H9 (cell line): ENCODE data around the gene TBX5. TPM values are rescaled to one million over a fixed set of nuclear protein-coding genes. Genes with fewer than 3 reads are reported as not detected.

Experiments
- DNase-seq: peaks from one replicate; pipeline ENCODE4 v3.0.0-alpha.2; 2017
- H2AFZ ChIP-seq: one replicate; pipeline ENCODE4 v1.6.1; 2013; ENCODE audit warnings: mild to moderate bottlenecking, low read length, control low read depth, moderate library complexity
- H2AK5ac ChIP-seq: 2 replicates; pipeline ENCODE4 v1.6.1; 2013; ENCODE audit warnings: low read length, control low read depth, mixed read lengths; ENCODE audit not compliant: insufficient read length
- H2BK120ac ChIP-seq: one replicate; pipeline ENCODE4 v1.6.1; 2013; ENCODE audit warnings: low read depth, mild to moderate bottlenecking, low read length, control low read depth, inconsistent platforms; ENCODE audit not compliant: poor library complexity, severe bottlenecking
- H2BK12ac ChIP-seq: 2 replicates; pipeline ENCODE4 v1.6.1; 2013; ENCODE audit warnings: low read length, control low read depth, mixed read lengths, low read depth; ENCODE audit not compliant: insufficient read length
- H2BK15ac ChIP-seq: 2 replicates; pipeline ENCODE4 v1.6.1; 2013; ENCODE audit warnings: low read depth, low read length, control low read depth
- H2BK20ac ChIP-seq: one replicate; pipeline ENCODE4 v1.6.1; 2013; ENCODE audit warnings: low read depth, mild to moderate bottlenecking, low read length, control low read depth, inconsistent platforms; ENCODE audit not compliant: poor library complexity, severe bottlenecking
- H2BK5ac ChIP-seq: 2 replicates; pipeline ENCODE4 v1.6.1; 2013; ENCODE audit warnings: low read length, control low read depth, mixed read lengths; ENCODE audit not compliant: insufficient read length
- H3K14ac ChIP-seq: 2 replicates; pipeline ENCODE4 v1.6.1; 2013; ENCODE audit warnings: low read length, control low read depth; ENCODE audit not compliant: insufficient read depth
- H3K18ac ChIP-seq: 2 replicates; pipeline ENCODE4 v1.6.1; 2013; ENCODE audit warnings: low read depth, mild to moderate bottlenecking, mixed read lengths, low read length, control low read depth; ENCODE audit not compliant: insufficient read length
- H3K23ac ChIP-seq: 2 replicates; pipeline ENCODE4 v1.6.1; 2013; ENCODE audit warnings: low read length, control low read depth, mixed read lengths, low read depth; ENCODE audit not compliant: insufficient read length
- H3K23me2 ChIP-seq: 2 replicates; pipeline ENCODE4 v1.6.1; 2013; ENCODE audit warnings: low read depth, mild to moderate bottlenecking, mixed read lengths, low read length, control low read depth; ENCODE audit not compliant: insufficient read length, poor library complexity, severe bottlenecking
- H3K27ac ChIP-seq: 2 replicates; pipeline ENCODE4 v1.5.1; 2013; ENCODE audit warnings: low read length, control low read depth, mixed read lengths, low read depth; ENCODE audit not compliant: insufficient read length
- H3K27me3 ChIP-seq: 2 replicates; pipeline ENCODE4 v1.6.1; 2013; ENCODE audit warnings: low read length, control low read depth, inconsistent platforms; ENCODE audit not compliant: insufficient read depth
- H3K4ac ChIP-seq: 2 replicates; pipeline ENCODE4 v1.6.1; 2013; ENCODE audit warnings: low read depth, mild to moderate bottlenecking, control low read depth, inconsistent platforms, low read length, moderate library complexity
- H3K4me1 ChIP-seq: 2 replicates; pipeline ENCODE4 v1.6.1; 2013; ENCODE audit warnings: low read length, control low read depth, inconsistent platforms; ENCODE audit not compliant: insufficient read depth
- H3K4me2 ChIP-seq: 2 replicates; pipeline ENCODE4 v1.6.1; 2013; ENCODE audit warnings: low read length, control low read depth, mixed read lengths; ENCODE audit not compliant: insufficient read length, insufficient read depth
- H3K56ac ChIP-seq: 2 replicates; pipeline ENCODE4 v1.6.1; 2013; ENCODE audit warnings: low read depth, mild to moderate bottlenecking, mixed read lengths, low read length, control low read depth; ENCODE audit not compliant: insufficient read length
- H3K79me1 ChIP-seq: 2 replicates; pipeline ENCODE4 v1.6.1; 2013; ENCODE audit warnings: low read depth, mild to moderate bottlenecking, moderate library complexity, low read length, control low read depth, inconsistent platforms; ENCODE audit not compliant: insufficient read depth, poor library complexity, severe bottlenecking
- H3K79me2 ChIP-seq: 2 replicates; pipeline ENCODE4 v1.6.1; 2013; ENCODE audit warnings: low read length, control low read depth, inconsistent platforms; ENCODE audit not compliant: insufficient read depth
- H3K9ac ChIP-seq: 2 replicates; pipeline ENCODE4 v1.6.1; 2013; ENCODE audit warnings: low read length, control low read depth, mixed read lengths; ENCODE audit not compliant: insufficient read length; ENCODE audit errors: extremely low read depth
- H3K9me3 ChIP-seq: one replicate; pipeline ENCODE4 v1.6.1; 2013; ENCODE audit warnings: low read depth, low read length, inconsistent platforms; ENCODE audit not compliant: control insufficient read depth
- H3T11ph ChIP-seq: one replicate; pipeline ENCODE4 v1.6.1; 2013; ENCODE audit warnings: mild to moderate bottlenecking, low read length, control low read depth, inconsistent platforms
- H4K20me1 ChIP-seq: one replicate; pipeline ENCODE4 v1.6.1; 2013; ENCODE audit not compliant: control insufficient read depth, insufficient read length, insufficient read depth
- H4K5ac ChIP-seq: 2 replicates; pipeline ENCODE4 v1.6.1; 2013; ENCODE audit warnings: low read depth, mild to moderate bottlenecking, mixed read lengths, low read length, control low read depth; ENCODE audit not compliant: insufficient read length
- H4K8ac ChIP-seq: replicated peaks from 2 replicates; pipeline ENCODE4 v1.6.1; 2013; ENCODE audit warnings: low read length, control low read depth, mixed read lengths, low read depth; ENCODE audit not compliant: insufficient read length
- H4K91ac ChIP-seq: 2 replicates; pipeline ENCODE4 v1.6.1; 2013; ENCODE audit warnings: low read depth, mild to moderate bottlenecking, moderate library complexity, mixed read lengths, low read length, control low read depth; ENCODE audit not compliant: insufficient read length
- H3K27ac Mint-ChIP-seq, 3 experiments: 2 replicates in 2 of 3; 3 replicates in 1 of 3; pipeline ENCODE4 v1.8.0; 2020 to 2021; ENCODE audit warnings: mixed read lengths in 3 of 3, mild to moderate bottlenecking in 1 of 3, moderate library complexity in 1 of 3
- H3K27me3 Mint-ChIP-seq: 2 replicates; pipeline ENCODE4 v1.8.0; 2021; ENCODE audit warnings: low read depth, mild to moderate bottlenecking, moderate library complexity, mixed read lengths
- H3K36me3 Mint-ChIP-seq, 3 experiments: 2 replicates in 2 of 3; 3 replicates in 1 of 3; pipeline ENCODE4 v1.8.0; 2020 to 2021; ENCODE audit warnings: low read depth in 3 of 3, mixed read lengths in 3 of 3; ENCODE audit not compliant: insufficient read depth in 1 of 3
- H3K4me1 Mint-ChIP-seq, 2 experiments: 2 replicates each; pipeline ENCODE4 v1.8.0; 2020; ENCODE audit warnings: mixed read lengths in 2 of 2
- H3K4me3 Mint-ChIP-seq, 2 experiments: 2 replicates in 1 of 2; 3 replicates in 1 of 2; pipeline ENCODE4 v1.8.0; 2020 to 2021; ENCODE audit warnings: mild to moderate bottlenecking in 2 of 2, mixed read lengths in 2 of 2, moderate library complexity in 1 of 2
- H3K9me3 Mint-ChIP-seq, 2 experiments: 2 replicates in 1 of 2; 3 replicates in 1 of 2; pipeline ENCODE4 v1.8.0; 2020; ENCODE audit warnings: mild to moderate bottlenecking in 2 of 2, mixed read lengths in 2 of 2, moderate library complexity in 1 of 2
- WGBS: extraction: QIAGEN DNeasy Blood & Tissue Kit; methylation state at CpG from one replicate; pipeline ENCODE4 v1.1.7; 2013; ENCODE audit warnings: missing lambda C conversion rate, low lambda C conversion rate, mixed read lengths; ENCODE audit not compliant: insufficient read length; ENCODE audit errors: extremely low coverage; 5-methylcytosine and 5-hydroxymethylcytosine counted together
- total RNA-seq: library from RNA; stranded (reverse); gene quantifications from 2 replicates; pipeline ENCODE4 v1.2.1, GENCODE V29; 2021
- TF ChIP-seq, protein P1 (sequence below): fragments of 200-600 bp; sonication (generic); conservative IDR thresholded peaks from 3 replicates; pipeline ENCODE4 v1.8.0; 2021; ENCODE audit warnings: antibody characterized with exemption, mild to moderate bottlenecking

TBX5 gene
- total RNA-seq, 1 experiment from 2014 or later = not detected

DNA sequence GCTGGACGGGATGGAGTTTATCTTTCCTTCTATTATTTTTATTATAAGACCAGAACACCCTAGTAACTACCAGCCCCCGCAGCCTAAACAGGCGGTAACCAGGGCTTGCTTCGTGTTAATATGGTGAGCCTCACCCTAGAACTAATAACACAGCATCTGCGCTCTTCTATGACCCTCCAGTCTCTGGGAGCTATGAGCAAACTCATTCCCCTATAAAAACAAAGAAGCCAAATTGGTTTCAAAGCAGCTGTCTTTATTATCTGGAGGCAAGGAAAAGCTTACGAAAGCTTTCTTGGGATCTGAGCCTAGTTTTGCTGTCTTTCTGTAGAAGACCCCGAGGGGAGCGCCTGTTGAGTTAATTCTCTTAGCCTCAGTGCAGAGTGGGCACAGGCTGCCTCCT is 85.0 kb downstream of the TBX5 start:
- no peak overlapping the region for H2BK5ac ChIP-seq
- no peak overlapping the region for H4K5ac ChIP-seq
- no peaks in the 10 kb centered on the region for H3K36me3 Mint-ChIP-seq
- H3K23ac ChIP-seq = no peak overlapping the region
- H3K18ac ChIP-seq = no peak overlapping the region
- TF ChIP-seq, protein P1, sequence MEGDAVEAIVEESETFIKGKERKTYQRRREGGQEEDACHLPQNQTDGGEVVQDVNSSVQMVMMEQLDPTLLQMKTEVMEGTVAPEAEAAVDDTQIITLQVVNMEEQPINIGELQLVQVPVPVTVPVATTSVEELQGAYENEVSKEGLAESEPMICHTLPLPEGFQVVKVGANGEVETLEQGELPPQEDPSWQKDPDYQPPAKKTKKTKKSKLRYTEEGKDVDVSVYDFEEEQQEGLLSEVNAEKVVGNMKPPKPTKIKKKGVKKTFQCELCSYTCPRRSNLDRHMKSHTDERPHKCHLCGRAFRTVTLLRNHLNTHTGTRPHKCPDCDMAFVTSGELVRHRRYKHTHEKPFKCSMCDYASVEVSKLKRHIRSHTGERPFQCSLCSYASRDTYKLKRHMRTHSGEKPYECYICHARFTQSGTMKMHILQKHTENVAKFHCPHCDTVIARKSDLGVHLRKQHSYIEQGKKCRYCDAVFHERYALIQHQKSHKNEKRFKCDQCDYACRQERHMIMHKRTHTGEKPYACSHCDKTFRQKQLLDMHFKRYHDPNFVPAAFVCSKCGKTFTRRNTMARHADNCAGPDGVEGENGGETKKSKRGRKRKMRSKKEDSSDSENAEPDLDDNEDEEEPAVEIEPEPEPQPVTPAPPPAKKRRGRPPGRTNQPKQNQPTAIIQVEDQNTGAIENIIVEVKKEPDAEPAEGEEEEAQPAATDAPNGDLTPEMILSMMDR = no peak
- H2BK12ac ChIP-seq = no peak overlapping the region
- no peak overlapping the region for H3K56ac ChIP-seq
- no peak overlapping the region for H3K27ac ChIP-seq
- WGBS = no CpG with 5 or more reads among the region's 8 CpGs
- no peak overlapping the region for H3K4me3 Mint-ChIP-seq
- no peaks in the 10 kb centered on the region for H3K79me1 ChIP-seq
- no peaks in the 10 kb centered on the region for H3K23me2 ChIP-seq
- H3K27ac Mint-ChIP-seq = no peak overlapping the region
- no peak overlapping the region for H2BK20ac ChIP-seq
- no peak overlapping the region for H2AK5ac ChIP-seq
- no peak overlapping the region for H4K8ac ChIP-seq
- H2BK15ac ChIP-seq = no peak overlapping the region
- peaks cover 9% of the 10 kb centered on the region for H3K27me3 Mint-ChIP-seq
- no peak overlapping the region for H3K4me2 ChIP-seq
- no peaks in the 10 kb centered on the region for H3K79me2 ChIP-seq
- H3K4ac ChIP-seq = no peak overlapping the region
- no peak overlapping the region for H4K91ac ChIP-seq
- no peaks in the 10 kb centered on the region for H3K9me3 ChIP-seq
- no peak for DNase-seq
- no peak overlapping the region for H2AFZ ChIP-seq
- no peak overlapping the region for H3K14ac ChIP-seq
- no peaks in the 10 kb centered on the region for H3K27me3 ChIP-seq
- H3K9me3 Mint-ChIP-seq = no peaks in the 10 kb centered on the region
- no peak overlapping the region for H2BK120ac ChIP-seq
- no peak overlapping the region for H3K9ac ChIP-seq
- peaks cover 7 to 10% of the 10 kb centered on the region in 2 experiments for H3K4me1 Mint-ChIP-seq
- H3T11ph ChIP-seq = no peak overlapping the region
- H3K4me1 ChIP-seq = no peaks in the 10 kb centered on the region
- no peaks in the 10 kb centered on the region for H4K20me1 ChIP-seq
